NCI-H2081 (cell line): Measurements from ENCODE around the gene RANBP9.

ENCODE experiments used
- DNase-seq, 2 experiments: peaks; one replicate each; lab custom pipeline; 2025; lab: John Stamatoyannopoulos, UW

The RANBP9 gene

GRCh38 chr6:13600036-13600435 lies 111.6 kb downstream of the RANBP9 start:
- no peak for DNase-seq

DNA sequence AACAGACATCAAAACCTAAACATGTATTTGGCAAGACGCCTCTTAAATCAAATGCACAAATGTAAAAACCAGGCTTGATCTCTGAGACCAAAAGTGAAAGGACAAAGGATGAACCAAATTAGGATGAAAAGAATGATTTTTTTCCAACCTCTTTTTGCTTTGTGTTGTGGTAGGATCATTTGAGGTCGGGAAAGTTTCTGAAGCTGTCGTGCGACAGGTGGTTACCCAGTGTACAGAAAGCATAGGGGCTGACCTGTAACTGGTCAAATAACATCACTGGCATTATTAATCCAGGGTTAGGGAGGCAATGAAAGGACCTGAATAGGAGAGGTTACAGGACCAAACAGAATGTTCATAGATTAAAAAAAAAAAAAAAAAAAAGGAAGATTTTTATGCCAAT lies 114.6 kb downstream of the RANBP9 start:
- no peak for DNase-seq

- no peak for DNase-seq
Measured at GRCh38 chr6:13593720-13594119, 117.9 kb downstream of the RANBP9 start.

DNA sequence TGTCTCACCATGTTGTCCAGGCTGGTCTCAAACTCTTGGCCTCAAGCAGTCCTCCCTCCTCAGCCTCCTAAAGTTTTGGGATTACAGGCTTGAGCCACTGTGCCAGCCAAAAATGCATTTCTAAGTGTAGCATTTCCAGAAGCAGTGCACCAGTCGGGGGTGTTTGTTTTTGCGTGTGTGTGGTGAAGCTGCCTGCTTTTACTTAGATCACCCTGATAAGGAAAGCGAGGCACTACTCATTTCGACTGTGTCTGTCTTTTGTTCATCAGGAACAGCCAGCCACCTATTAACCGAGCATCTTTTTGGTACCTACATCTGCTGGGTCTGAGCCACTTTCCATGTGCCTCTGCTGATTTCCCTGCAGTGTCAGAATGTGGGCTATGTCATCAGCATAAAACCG lies 118.5 kb downstream of the RANBP9 start:
- no peak for DNase-seq

- DNase-seq: no peak
Measured at GRCh38 chr6:13591205-13591921, 120.3 kb downstream of the RANBP9 start.

DNA sequence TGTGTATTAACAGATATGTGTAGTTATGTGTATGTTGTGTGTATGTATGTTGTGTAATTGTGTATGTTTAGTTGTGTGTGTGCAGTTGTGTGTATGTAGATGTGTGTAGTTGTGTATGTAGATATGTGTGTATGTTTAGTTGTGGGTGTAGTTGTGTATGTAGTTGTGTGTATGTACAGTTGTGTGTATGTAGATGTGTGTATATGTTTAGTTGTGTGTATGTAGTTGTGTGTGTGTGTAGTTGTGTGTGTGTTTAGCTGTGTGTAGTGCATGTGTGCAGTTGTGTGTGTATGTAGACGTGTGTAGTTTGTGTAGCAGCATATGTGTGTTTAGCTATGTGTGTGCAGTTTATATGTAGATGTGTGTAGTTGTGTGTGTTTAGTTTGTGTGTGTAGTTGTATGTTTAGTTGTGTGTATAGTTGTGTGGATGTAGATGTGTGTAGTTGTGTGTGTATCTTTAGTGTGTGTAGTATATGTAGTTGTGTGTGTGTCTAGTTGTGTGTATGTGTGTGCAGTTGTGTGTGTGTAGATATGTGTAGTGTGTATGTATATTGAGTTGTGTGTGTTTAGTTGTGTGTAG lies 121.0 kb downstream of the RANBP9 start:
- DNase-seq: no peak

DNA sequence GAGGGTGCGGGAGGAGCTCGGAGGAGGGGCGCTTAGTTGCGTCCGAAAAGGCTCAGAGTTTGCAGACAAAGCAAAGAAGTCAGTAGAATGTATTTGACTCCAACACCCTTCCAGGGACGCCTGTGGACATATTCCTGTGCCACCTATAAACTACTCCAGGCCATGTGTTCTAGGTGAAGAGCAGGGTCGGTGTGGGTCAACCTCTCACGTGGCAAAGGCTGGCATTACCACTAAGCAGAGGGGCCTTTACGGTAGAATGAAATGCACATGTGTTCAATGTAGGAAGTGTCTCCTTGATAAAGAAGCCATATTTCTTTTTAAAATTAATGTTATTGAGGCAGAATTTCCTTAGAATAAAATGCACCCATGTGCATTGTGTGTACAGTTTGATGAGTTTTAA lies 121.8 kb downstream of the RANBP9 start:
- no peak for DNase-seq

DNA sequence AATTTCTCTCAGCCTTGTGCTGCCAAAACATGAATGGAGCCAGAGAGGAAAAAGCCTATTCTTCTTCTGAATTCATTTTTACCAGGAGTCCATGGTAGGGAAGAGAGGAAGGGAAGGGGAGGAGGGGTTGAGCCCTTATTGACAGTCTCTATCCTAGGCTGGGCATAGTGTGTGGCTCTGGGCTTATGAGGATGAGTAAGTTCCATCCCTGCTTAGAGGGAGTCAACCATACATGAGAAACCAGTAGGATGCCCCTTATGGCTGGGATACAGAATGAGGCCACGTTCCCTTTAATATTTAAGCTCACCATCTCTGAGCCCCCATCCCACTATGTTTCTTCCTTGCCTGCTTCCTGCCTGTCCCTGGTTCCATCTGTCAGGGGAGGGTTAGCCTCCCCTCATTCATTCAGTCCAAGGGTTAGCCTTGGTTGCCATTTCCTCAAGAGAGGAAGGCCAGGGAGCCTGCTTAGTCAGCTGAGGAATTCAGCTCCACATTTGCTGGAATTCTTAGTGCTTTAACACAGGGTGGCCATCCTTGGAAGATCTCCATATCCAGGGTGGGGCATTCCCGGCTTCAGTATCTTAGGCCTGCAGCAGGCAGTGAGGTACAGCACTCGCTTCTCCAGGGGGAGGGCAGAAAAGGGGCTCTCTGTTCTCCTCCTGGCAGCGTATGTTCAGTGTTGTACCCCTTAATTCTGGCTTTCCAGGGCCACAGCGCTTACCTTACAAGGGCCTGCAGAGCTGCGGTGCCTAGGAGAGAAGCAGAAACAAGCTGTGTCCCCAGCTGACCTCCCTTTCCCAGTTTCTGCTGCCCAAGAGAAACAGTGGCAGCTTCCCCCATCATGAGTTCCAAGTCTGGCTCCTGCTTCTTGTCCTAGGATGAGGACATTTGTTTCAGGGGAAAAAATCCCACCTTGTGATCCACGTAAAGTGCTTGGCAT lies 124.8 kb downstream of the RANBP9 start:
- DNase-seq: no peak

- no peak for DNase-seq
Measured at GRCh38 chr6:13581700-13582229, 129.9 kb downstream of the RANBP9 start.

DNA sequence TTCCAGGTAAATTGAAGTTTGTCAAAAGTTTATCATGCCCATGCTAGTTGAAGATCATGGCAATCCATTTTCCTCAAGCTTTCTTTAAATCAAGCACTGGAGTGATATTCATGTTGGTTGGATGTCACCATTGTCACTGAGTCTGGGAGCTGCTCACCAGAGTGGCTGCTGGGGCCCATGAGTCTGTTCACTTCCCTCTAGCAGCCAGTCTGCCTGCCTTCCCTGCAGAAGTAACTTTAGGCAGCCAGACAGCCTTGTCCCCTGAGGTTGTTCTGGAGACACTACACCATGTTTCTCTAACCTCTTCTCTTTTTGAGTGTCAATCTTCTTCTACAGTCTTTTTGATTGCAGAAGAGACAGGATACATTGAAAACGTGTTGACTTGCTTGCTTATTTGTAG lies 131.7 kb downstream of the RANBP9 start:
- no peak for DNase-seq

GRCh38 chr6:13577926-13578325 lies 133.7 kb downstream of the RANBP9 start:
- DNase-seq: no peak

- no peak for DNase-seq
Measured at GRCh38 chr6:13576017-13576416, 135.6 kb downstream of the RANBP9 start.

- DNase-seq: no peak
Measured at GRCh38 chr6:13575377-13575775, 136.3 kb downstream of the RANBP9 start.

DNA sequence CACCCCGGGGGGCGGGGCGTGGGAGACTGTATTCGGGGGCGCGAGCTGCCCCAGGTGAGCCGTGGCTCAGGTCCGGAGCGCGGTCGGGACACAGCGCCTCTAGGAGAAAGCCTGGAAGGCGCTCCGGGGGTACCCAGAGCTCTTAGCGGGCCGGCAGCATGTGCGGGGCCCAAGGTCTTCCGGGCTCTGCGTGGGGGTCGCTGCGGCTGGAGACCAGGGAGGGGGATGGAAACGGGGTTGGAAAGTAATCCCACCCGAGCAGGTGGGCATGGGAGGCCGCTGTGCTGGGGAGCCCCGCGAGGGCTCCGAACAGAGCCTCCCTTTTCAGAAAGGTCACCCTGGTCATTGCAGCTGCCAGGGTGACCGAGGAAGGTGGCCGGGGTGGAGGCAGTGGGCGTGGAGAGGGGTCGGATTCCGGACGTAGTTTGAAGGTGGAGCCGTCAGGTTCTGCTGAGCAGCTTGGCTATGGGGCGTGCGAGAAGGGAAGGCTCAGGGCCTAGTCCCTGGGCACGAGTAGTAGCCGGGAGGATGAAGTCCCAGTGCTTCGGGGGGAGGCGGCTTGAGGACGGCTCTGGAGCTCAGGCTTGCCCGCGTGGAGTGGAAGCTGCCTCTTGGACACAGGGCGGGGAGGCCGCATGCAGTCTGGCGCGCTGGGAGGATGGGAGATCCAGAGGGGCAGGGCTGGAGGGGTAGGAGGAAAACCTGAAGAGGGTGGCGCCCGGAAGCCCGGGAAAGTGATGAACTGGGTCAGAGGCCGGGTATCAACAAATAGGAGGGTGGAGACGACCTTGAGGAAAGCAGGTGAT lies 136.9 kb downstream of the RANBP9 start, which contains the start of gene SIRT5:
Gene SIRT5 (plus strand): TSS at position 31 of the 806 bp plus-strand sequence. CDS start 9,510 bp downstream, outside the sequence.
- DNase-seq: peak; percentile 91

- peak; percentile 95 to 96 for DNase-seq
Measured at GRCh38 chr6:13574149-13574570, 137.5 kb downstream of the RANBP9 start.

GRCh38 chr6:13573669-13574110 lies 137.9 kb downstream of the RANBP9 start:
- DNase-seq: peak; percentile 2 to 33

DNA sequence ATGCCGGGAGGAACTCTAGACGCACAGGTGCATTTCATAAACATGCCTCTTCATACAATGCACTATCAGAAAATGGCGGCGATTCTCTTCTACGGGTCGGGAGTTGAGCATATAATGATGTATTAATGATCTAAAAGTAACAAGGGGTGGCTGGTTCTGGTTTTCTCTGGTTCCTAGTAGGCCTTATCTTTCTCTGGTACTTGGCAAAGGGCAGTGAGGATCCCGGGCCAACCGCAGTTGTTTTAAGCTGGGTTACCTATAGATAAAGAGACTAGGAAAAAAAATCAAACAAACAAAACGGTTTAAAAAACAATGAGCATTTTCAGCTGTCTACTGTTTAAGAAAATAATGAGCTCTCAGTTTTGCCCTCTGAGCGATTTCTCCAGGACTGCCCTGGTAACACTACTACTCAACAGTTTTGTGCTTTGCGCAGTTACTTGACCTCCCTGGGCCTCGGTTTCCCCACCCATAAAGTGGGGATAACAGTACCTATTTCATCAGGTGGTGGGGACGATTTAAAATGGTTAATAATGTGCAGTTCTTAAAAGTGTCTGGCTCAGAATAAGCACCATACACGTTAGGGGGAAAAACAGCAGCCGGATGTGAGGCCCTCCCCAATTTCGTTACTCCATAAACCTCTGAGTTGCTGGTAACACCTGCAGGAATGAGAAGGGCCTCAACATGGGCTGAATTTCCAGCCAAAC lies 138.5 kb downstream of the RANBP9 start:
- no peak for DNase-seq

DNA sequence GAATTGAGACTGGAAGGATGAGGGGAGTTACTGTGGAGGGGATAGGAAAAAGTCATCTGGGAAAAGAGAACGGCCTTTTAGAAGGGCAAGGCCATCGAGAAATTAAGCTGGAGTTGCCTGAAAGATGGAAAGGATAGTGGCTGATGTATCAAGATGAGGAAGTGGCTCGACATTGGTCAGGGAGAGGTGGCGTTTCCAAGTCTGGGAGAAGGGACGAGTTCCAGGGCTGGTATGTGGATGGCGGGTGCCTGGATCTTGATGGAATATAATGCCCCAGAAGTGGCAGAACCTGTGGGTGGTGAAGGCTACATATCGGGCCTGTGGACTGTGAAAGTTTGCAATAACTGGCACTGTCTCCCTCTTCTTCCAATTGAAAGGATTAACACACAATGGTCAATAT lies 139.4 kb downstream of the RANBP9 start:
- no peak for DNase-seq
